GM12878 (cell line): ENCODE measurements around the gene SLC6A12.

Experiments
- EP300 ChIP-seq, 2 experiments: fragments of 150-350 bp in 1 of 2; IDR thresholded peaks; 2 replicates each; pipeline ENCODE4 v1.6.1; 2011 to 2012; ENCODE audit warnings: low read depth in 2 of 2, low read length in 2 of 2, borderline replicate concordance in 1 of 2, improper control_type of control experiment in 1 of 2, inconsistent platforms in 1 of 2; ENCODE audit not compliant: control insufficient read depth in 1 of 2
- EZH2 ChIP-seq: IDR thresholded peaks from 2 replicates; pipeline ENCODE4 v1.6.1; 2012; ENCODE audit warnings: low read depth, mild to moderate bottlenecking, control low read depth, inconsistent platforms, low read length, borderline replicate concordance; ENCODE audit not compliant: control insufficient read depth
- GABPA ChIP-seq: IDR thresholded peaks from 2 replicates; pipeline ENCODE4 v1.6.1; 2014; ENCODE audit warnings: antibody characterized with exemption, low read depth, mild to moderate bottlenecking, inconsistent platforms
- NFIC ChIP-seq: IDR thresholded peaks from 2 replicates; pipeline ENCODE4 v1.6.1; 2012; ENCODE audit warnings: low read depth, mild to moderate bottlenecking, inconsistent platforms, low read length, moderate library complexity
- NFYB ChIP-seq: IDR thresholded peaks from 2 replicates; pipeline ENCODE4 v1.6.1; 2011; ENCODE audit warnings: low read depth, mild to moderate bottlenecking, low read length, improper control_type of control experiment, moderate library complexity; ENCODE audit not compliant: insufficient read depth
- PML ChIP-seq: IDR thresholded peaks from 2 replicates; pipeline ENCODE4 v1.6.1; 2012; ENCODE audit warnings: low read length, inconsistent platforms
- POLR2A ChIP-seq: IDR thresholded peaks from 2 replicates; pipeline ENCODE4 v1.6.1; 2011; ENCODE audit warnings: low read depth, mild to moderate bottlenecking, low read length
- POLR2AphosphoS5 ChIP-seq: IDR thresholded peaks from 2 replicates; pipeline ENCODE4 v1.6.1; 2011; ENCODE audit warnings: mild to moderate bottlenecking, low read length, inconsistent platforms
- RAD21 ChIP-seq: IDR thresholded peaks from 2 replicates; pipeline ENCODE4 v1.6.1; 2011; ENCODE audit warnings: mild to moderate bottlenecking, low read depth, low read length, moderate library complexity; ENCODE audit not compliant: insufficient read depth
- RBBP5 ChIP-seq: fragments of 200-600 bp; sonication (generic); conservative IDR thresholded peaks from 2 replicates; pipeline ENCODE4 v1.6.1; 2016
- SIN3A ChIP-seq: IDR thresholded peaks from 2 replicates; pipeline ENCODE4 v1.6.1; 2012; ENCODE audit warnings: low read depth, low read length, improper control_type of control experiment
- TF ChIP-seq, protein P1 (sequence below), 3 experiments: IDR thresholded peaks in 2 of 3; conservative IDR thresholded peaks in 1 of 3; 2 replicates each; pipeline ENCODE4 v1.5.1; 2011; ENCODE audit warnings: low read depth in 3 of 3, low read length in 3 of 3, mild to moderate bottlenecking in 3 of 3, control low read depth in 2 of 3, moderate library complexity in 2 of 3, inconsistent platforms in 1 of 3, mixed read lengths in 1 of 3; ENCODE audit not compliant: control insufficient read depth in 2 of 3, insufficient read depth in 1 of 3; ENCODE audit errors: extremely low read depth in 1 of 3

DNA sequence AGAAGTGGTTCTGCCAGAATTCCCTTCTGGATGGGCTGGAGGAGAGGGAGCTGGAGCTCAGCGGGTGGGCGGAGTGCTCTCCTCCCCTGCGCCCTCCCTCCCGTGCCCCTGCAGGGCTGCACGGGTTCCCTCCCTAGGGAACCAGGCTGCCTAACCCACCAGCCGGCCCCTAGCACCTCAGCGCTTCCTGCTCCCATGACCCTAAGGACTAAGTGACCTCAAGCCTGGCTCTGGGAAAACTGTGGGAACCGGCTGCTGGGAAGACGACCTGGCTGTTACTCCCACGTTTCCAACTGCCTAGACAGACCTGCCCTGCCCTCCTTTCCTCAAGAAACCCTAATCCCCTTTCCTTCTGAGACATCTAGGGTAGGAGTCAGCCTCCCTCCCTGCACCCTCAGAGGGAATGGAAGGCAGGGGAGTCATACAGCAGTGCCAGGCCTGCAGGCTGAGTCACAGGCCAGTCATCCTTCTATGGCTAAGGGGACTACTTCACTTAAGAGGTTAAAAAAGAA, 31.5 kb downstream of the SLC6A12 start:
- TF ChIP-seq, protein P1, sequence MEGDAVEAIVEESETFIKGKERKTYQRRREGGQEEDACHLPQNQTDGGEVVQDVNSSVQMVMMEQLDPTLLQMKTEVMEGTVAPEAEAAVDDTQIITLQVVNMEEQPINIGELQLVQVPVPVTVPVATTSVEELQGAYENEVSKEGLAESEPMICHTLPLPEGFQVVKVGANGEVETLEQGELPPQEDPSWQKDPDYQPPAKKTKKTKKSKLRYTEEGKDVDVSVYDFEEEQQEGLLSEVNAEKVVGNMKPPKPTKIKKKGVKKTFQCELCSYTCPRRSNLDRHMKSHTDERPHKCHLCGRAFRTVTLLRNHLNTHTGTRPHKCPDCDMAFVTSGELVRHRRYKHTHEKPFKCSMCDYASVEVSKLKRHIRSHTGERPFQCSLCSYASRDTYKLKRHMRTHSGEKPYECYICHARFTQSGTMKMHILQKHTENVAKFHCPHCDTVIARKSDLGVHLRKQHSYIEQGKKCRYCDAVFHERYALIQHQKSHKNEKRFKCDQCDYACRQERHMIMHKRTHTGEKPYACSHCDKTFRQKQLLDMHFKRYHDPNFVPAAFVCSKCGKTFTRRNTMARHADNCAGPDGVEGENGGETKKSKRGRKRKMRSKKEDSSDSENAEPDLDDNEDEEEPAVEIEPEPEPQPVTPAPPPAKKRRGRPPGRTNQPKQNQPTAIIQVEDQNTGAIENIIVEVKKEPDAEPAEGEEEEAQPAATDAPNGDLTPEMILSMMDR (IDR thresholded peaks at IDR 0.05 in 2 of 3, conservative IDR thresholded peaks at IDR 0.05 in 1 of 3; ENCODE audit: control insufficient read depth in 2 of 3, extremely low read depth in 1 of 3, insufficient read depth in 1 of 3, low read depth in 3 of 3, low read length in 3 of 3) = no peak
- no peak for TF ChIP-seq NFYB
- no peak for TF ChIP-seq EP300 (IDR thresholded peaks at IDR 0.05; ENCODE audit: borderline replicate concordance in 1 of 2, control insufficient read depth in 1 of 2, low read depth in 2 of 2, low read length in 2 of 2)
- TF ChIP-seq PML = no peak
- TF ChIP-seq RAD21 = no peak
- TF ChIP-seq POLR2A = no peak
- no peak for TF ChIP-seq NFIC
- TF ChIP-seq RBBP5 = no peak
- no peak for TF ChIP-seq EZH2
- no peak for TF ChIP-seq GABPA
- no peak for TF ChIP-seq POLR2AphosphoS5
- TF ChIP-seq SIN3A = no peak
